HG03460 (cell line): ENCODE results near the gene SH3GL1.

Experiments used
- ATAC-seq: cut with Tn5 transposase; IDR thresholded peaks from one replicate; pipeline ENCODE4 v1.9.1; 2021; ENCODE audit not compliant: unreplicated experiment

SH3GL1 gene

GRCh38 chr19:4402171-4403004, 2.0 kb upstream of the SH3GL1 start, which contains the start of gene CHAF1A:
CHAF1A (plus strand) TSS chr19:4402640; CDS start chr19:4402763, 123 bp downstream.
- ATAC-seq = peak; percentile 78

- no peak for ATAC-seq
Measured at GRCh38 chr19:4401769-4402170, 1.4 kb upstream of the SH3GL1 start.

GRCh38 chr19:4399812-4400134, 574 bp downstream of the SH3GL1 start:
- ATAC-seq = peak; percentile 2

GRCh38 chr19:4396949-4397783, 3.2 kb downstream of the SH3GL1 start:
- ATAC-seq = no peak

GRCh38 chr19:4393947-4394590, 6.3 kb downstream of the SH3GL1 start:
- no peak for ATAC-seq

GRCh38 chr19:4391701-4392483, 8.5 kb downstream of the SH3GL1 start:
- ATAC-seq = no peak

- no peak for ATAC-seq
Measured at GRCh38 chr19:4391306-4391693, 9.0 kb downstream of the SH3GL1 start.

GRCh38 chr19:4390567-4391305, 9.6 kb downstream of the SH3GL1 start:
- no peak for ATAC-seq

GRCh38 chr19:4390017-4390566, 10.3 kb downstream of the SH3GL1 start:
- no peak for ATAC-seq

GRCh38 chr19:4389511-4390016, 10.8 kb downstream of the SH3GL1 start:
- ATAC-seq = no peak

- no peak for ATAC-seq
Measured at GRCh38 chr19:4389064-4389375, 11.3 kb downstream of the SH3GL1 start.

- ATAC-seq = no peak
Measured at GRCh38 chr19:4388337-4389063, 11.8 kb downstream of the SH3GL1 start.

GRCh38 chr19:4386041-4386782, 14.1 kb downstream of the SH3GL1 start:
- no peak for ATAC-seq

GRCh38 chr19:4385291-4386040, 14.9 kb downstream of the SH3GL1 start:
- no peak for ATAC-seq

GRCh38 chr19:4380254-4380727, 20.1 kb downstream of the SH3GL1 start:
- no peak for ATAC-seq

GRCh38 chr19:4379383-4380253, 20.7 kb downstream of the SH3GL1 start:
- ATAC-seq = no peak

GRCh38 chr19:4378886-4379285, 21.5 kb downstream of the SH3GL1 start:
- ATAC-seq = no peak
